ENCODE results near the gene SHLD1.
"Not testable (repeated sequence)": the region's sequence is repeated elsewhere in the genome, so short reads cannot be mapped to it uniquely, and the experiment has no call there.

The SHLD1 gene

GRCh38 chr20:5789827-5790226, 39.6 kb downstream of the SHLD1 start:
- DNase-seq (ENCODE audit: extremely low read depth, low read depth), result no peak
- no peak for TF ChIP-seq CTCF (IDR thresholded peaks at IDR 0.05; ENCODE audit: low read depth, low read length)

- DNase-seq (ENCODE audit: extremely low read depth, low read depth), result no peak
- TF ChIP-seq CTCF (IDR thresholded peaks at IDR 0.05; ENCODE audit: low read depth, low read length), result no peak
These were observed 43.7 kb downstream of the SHLD1 start for GRCh38 chr20:5793916-5794315.

GRCh38 chr20:5796331-5797040, 46.3 kb downstream of the SHLD1 start:
- TF ChIP-seq CTCF (IDR thresholded peaks at IDR 0.05; ENCODE audit: low read depth, low read length), result no peak
- no peak for DNase-seq (ENCODE audit: extremely low read depth, low read depth)

GRCh38 chr20:5797165-5797564, 47.0 kb downstream of the SHLD1 start:
- no peak for DNase-seq (ENCODE audit: extremely low read depth, low read depth)
- TF ChIP-seq CTCF (IDR thresholded peaks at IDR 0.05; ENCODE audit: low read depth, low read length), result no peak

GRCh38 chr20:5797843-5798462, 47.8 kb downstream of the SHLD1 start:
- no peak for DNase-seq (ENCODE audit: extremely low read depth, low read depth)
- no peak for TF ChIP-seq CTCF (IDR thresholded peaks at IDR 0.05; ENCODE audit: low read depth, low read length)

- DNase-seq (ENCODE audit: extremely low read depth, low read depth), result not testable (repeated sequence)
These were observed 53.6 kb downstream of the SHLD1 start for GRCh38 chr20:5803754-5804303.

- TF ChIP-seq CTCF (IDR thresholded peaks at IDR 0.05; ENCODE audit: low read depth, low read length), result no peak
These were observed 56.5 kb downstream of the SHLD1 start for GRCh38 chr20:5806457-5807263.

More at GRCh38 chr20:5806457-5807263, 56.5 kb downstream of the SHLD1 start:
- DNase-seq (ENCODE audit: extremely low read depth, low read depth), result no peak
